PC-9 (cell line): Measurements from ENCODE around the gene NFIA. TPM values are rescaled to one million over a fixed set of nuclear protein-coding genes. Genes with fewer than 3 reads are reported as not detected.

Experiments used
- BruUV-seq: library from RNA; stranded (reverse); fragments of 400-500 nt; replicated peaks from 2 replicates; lab custom pipeline; 2021; lab: Mats Ljungman, UMichigan
- CTCF ChIA-PET: fragments of 300-600 bp; sonication (Branson Sonifier 250); formaldehyde crosslinking; loops from one replicate; lab custom pipeline; 2022; ENCODE audit warnings: antibody characterized with exemption; lab: Charles Lee
- POLR2A ChIA-PET: fragments of 300-600 bp; sonication (Branson Sonifier 250); formaldehyde crosslinking; loops from one replicate; lab custom pipeline; 2022; ENCODE audit warnings: antibody characterized with exemption; ENCODE audit not compliant: unreplicated experiment; lab: Charles Lee
- DNase-seq, 2 experiments: peaks; one replicate each; pipeline versions ENCODE4 v3.0.0 to v3.0.0-alpha.2; 2015 to 2022; ENCODE audit warnings: mixed read lengths in 1 of 2
- H2AFZ ChIP-seq: fragments of 200-600 bp; sonication (generic); 2 replicates; pipeline ENCODE4 v1.8.1; 2017; ENCODE audit warnings: antibody characterized with exemption
- H3F3A ChIP-seq: fragments of 200-600 bp; sonication (generic); 2 replicates; pipeline ENCODE4 v1.8.1; 2017; ENCODE audit warnings: antibody characterized with exemption, mild to moderate bottlenecking, low read depth; ENCODE audit not compliant: insufficient read depth
- H3K27ac ChIP-seq: fragments of 200-600 bp; sonication (generic); 2 replicates; pipeline ENCODE4 v1.6.1; 2016; ENCODE audit warnings: mixed run types
- H3K27me3 ChIP-seq: fragments of 200-600 bp; sonication (generic); 2 replicates; pipeline ENCODE4 v1.6.1; 2016; ENCODE audit warnings: low read depth, mixed run types; ENCODE audit not compliant: insufficient read depth
- H3K36me3 ChIP-seq: fragments of 200-600 bp; sonication (generic); 2 replicates; pipeline ENCODE4 v1.6.1; 2016; ENCODE audit warnings: low read depth, mixed run types
- H3K4me1 ChIP-seq: fragments of 200-600 bp; sonication (generic); replicated peaks from 2 replicates; pipeline ENCODE4 v1.6.1; 2016; ENCODE audit warnings: mixed run types; ENCODE audit not compliant: insufficient read depth
- H3K4me2 ChIP-seq: fragments of 200-600 bp; sonication (generic); 2 replicates; pipeline ENCODE4 v1.6.1; 2017; ENCODE audit warnings: mixed run types
- H3K4me3 ChIP-seq: fragments of 200-600 bp; sonication (generic); 2 replicates; pipeline ENCODE4 v1.6.1; 2016; ENCODE audit warnings: mixed run types
- H3K79me2 ChIP-seq: fragments of 200-600 bp; sonication (generic); 2 replicates; pipeline ENCODE4 v1.6.1; 2017; ENCODE audit warnings: low read depth, mixed run types
- H3K9me2 ChIP-seq: fragments of 200-600 bp; sonication (generic); 2 replicates; pipeline ENCODE4 v1.8.1; 2017; ENCODE audit warnings: mild to moderate bottlenecking; ENCODE audit not compliant: insufficient read depth
- H3K9me3 ChIP-seq: fragments of 200-600 bp; sonication (generic); 2 replicates; pipeline ENCODE4 v1.8.1; 2016; ENCODE audit warnings: low read depth; ENCODE audit not compliant: insufficient read depth
- H4K20me1 ChIP-seq: fragments of 200-600 bp; sonication (generic); 2 replicates; pipeline ENCODE4 v1.8.1; 2017; ENCODE audit not compliant: insufficient read depth
- EZH2 ChIP-seq: fragments of 200-600 bp; sonication (generic); IDR thresholded peaks from 2 replicates; pipeline ENCODE4 v1.8.0; 2017; ENCODE audit warnings: antibody characterized with exemption, low read depth
- intact Hi-C: fragments of 100-400 bp; cut with micrococcal nuclease; formaldehyde crosslinking; loops from one replicate; pipeline ENCODE4 v1.10.0; 2022; ENCODE audit not compliant: unreplicated experiment
- total RNA-seq: library from RNA; stranded (reverse); gene quantifications from 2 replicates; pipeline ENCODE4 v1.2.3, GENCODE V29; 2021
- TF ChIP-seq, protein P1 (sequence below): fragments of 200-600 bp; sonication (generic); conservative IDR thresholded peaks from 2 replicates; pipeline ENCODE4 v1.6.1; 2017; ENCODE audit warnings: mixed run types, antibody characterized with exemption, mild to moderate bottlenecking, moderate library complexity

The NFIA gene
- total RNA-seq, 1 experiment from 2014 or later = 26.7 TPM

DNA sequence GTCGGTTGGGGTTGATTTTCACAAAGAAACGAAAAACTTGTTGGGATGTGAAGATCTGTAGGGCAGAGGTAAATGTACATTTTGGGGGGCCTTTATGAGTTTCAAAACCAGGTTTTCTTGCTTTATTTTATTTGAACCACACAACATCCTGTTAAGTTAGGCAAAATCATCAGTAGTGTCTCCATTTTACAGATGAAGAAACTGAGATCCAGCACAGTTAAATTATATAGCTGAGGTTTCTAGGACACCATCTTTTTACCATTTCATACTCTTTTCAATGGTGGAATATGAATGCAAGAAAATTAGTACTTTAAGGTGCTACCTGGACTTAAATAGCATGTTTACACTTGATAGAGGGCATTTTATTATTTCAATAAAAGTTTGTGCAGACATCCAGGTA lies 187.7 kb downstream of the NFIA start:
- POLR2A ChIA-PET = no interaction called here
- DNase-seq = no peak
- no peaks in the 10 kb centered on the region for H3K27me3 ChIP-seq
- no peak overlapping the region for H3K27ac ChIP-seq
- CTCF ChIA-PET = no interaction called here
- H3K79me2 ChIP-seq = peaks cover 5% of the 10 kb centered on the region; the same call in 1 of the 2 replicates
- H3K36me3 ChIP-seq = no peaks in the 10 kb centered on the region
- H3K4me3 ChIP-seq = no peak overlapping the region
- no peak overlapping the region for H3K4me2 ChIP-seq
- H3K9me3 ChIP-seq = no peaks in the 10 kb centered on the region
- H2AFZ ChIP-seq = no peak overlapping the region
- peaks cover 3% of the 10 kb centered on the region; the same call in 1 of the 2 replicates for H3F3A ChIP-seq
- H3K9me2 ChIP-seq = no peaks in the 10 kb centered on the region
- TF ChIP-seq, protein P1, sequence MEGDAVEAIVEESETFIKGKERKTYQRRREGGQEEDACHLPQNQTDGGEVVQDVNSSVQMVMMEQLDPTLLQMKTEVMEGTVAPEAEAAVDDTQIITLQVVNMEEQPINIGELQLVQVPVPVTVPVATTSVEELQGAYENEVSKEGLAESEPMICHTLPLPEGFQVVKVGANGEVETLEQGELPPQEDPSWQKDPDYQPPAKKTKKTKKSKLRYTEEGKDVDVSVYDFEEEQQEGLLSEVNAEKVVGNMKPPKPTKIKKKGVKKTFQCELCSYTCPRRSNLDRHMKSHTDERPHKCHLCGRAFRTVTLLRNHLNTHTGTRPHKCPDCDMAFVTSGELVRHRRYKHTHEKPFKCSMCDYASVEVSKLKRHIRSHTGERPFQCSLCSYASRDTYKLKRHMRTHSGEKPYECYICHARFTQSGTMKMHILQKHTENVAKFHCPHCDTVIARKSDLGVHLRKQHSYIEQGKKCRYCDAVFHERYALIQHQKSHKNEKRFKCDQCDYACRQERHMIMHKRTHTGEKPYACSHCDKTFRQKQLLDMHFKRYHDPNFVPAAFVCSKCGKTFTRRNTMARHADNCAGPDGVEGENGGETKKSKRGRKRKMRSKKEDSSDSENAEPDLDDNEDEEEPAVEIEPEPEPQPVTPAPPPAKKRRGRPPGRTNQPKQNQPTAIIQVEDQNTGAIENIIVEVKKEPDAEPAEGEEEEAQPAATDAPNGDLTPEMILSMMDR = no peak
- TF ChIP-seq EZH2 = no peak
- H3K4me1 ChIP-seq = 0 out of 2 replicates have a peak, but pooled peaks cover 3% of the 10 kb centered on the region
- no TSS peak for BruUV-seq
- no peaks in the 10 kb centered on the region; the same call in 1 of the 2 replicates for H4K20me1 ChIP-seq
- intact Hi-C loops = no loop called here

DNA sequence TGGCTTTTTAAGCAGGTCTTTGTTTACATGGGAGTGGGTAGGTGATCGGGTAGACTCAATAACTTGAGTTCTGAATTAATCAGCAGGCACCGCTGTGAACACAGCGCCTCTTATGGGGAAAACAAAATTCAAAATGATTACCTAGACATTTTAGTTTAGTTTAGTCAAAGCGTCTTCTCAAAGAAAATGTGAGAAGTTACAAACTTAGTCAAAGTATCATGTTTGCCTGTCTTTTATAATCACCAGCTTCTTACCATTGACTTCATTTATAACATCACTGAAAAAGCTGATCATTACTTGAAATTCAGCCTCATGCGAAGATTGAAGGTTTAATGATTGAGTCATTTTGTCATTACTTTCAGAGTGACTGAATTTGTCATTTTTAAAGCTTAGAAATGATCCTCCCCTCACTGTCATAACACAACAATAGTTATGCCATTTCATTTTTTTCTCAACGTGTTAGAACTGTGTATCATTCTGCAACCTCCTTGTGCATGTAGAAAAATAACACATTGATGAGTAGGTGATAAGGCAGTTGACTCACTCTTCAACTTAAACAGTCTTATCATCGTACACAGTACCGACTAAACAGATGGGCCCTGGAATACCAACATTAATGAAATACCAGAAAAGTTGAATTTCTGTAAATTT lies 188.5 kb downstream of the NFIA start:
- H3K36me3 ChIP-seq = no peaks in the 10 kb centered on the region
- H3K9me3 ChIP-seq = no peaks in the 10 kb centered on the region
- POLR2A ChIA-PET = no interaction called here
- peaks cover 3% of the 10 kb centered on the region; the same call in 1 of the 2 replicates for H3F3A ChIP-seq
- H3K27me3 ChIP-seq = no peaks in the 10 kb centered on the region
- no peak overlapping the region for H3K27ac ChIP-seq
- intact Hi-C loops = no loop called here
- TF ChIP-seq, protein P1 = no peak
- TF ChIP-seq EZH2 = no peak
- CTCF ChIA-PET = interaction anchor here (0.6 kb wide), 1 partner anchor 14 kb away, joined by 3 read pairs; no protein-coding TSS in a partner anchor
- no peaks in the 10 kb centered on the region; the same call in 1 of the 2 replicates for H4K20me1 ChIP-seq
- no peaks in the 10 kb centered on the region for H3K9me2 ChIP-seq
- no peak overlapping the region for H3K4me3 ChIP-seq
- no TSS peak for BruUV-seq
- no peak for DNase-seq
- 0 out of 2 replicates have a peak, but pooled peaks cover 3% of the 10 kb centered on the region for H3K4me1 ChIP-seq
- H2AFZ ChIP-seq = no peak overlapping the region
- no peak overlapping the region for H3K4me2 ChIP-seq
- H3K79me2 ChIP-seq = peaks cover 5% of the 10 kb centered on the region; the same call in 1 of the 2 replicates

DNA sequence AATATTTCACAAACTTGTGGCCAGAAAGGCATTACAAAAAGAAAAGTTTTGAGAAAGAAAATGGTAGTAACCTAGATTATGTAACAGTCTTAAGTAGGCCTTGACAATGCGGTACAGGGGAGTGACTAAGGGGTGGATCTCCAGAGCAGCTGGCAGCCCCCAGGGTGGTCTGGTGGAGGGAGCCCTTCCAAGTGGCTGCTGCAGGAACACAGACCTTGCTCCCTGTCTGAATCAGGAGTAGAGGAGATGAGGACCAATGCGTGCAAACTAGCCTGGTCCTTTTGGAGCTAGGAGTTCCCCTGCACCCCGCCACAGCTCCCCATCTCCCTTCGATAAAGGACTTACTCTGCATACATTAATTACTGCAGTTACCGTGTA lies 189.0 kb downstream of the NFIA start:
- no peak overlapping the region for H3K4me3 ChIP-seq
- DNase-seq = no peak
- H3F3A ChIP-seq = peaks cover 3% of the 10 kb centered on the region; the same call in 1 of the 2 replicates
- no peak overlapping the region for H3K4me2 ChIP-seq
- TF ChIP-seq, protein P1 = no peak
- no peak for TF ChIP-seq EZH2
- no peak overlapping the region for H3K27ac ChIP-seq
- intact Hi-C loops = no loop called here
- H3K4me1 ChIP-seq = 0 out of 2 replicates have a peak, but pooled peaks cover 3% of the 10 kb centered on the region
- H3K79me2 ChIP-seq = peaks cover 5% of the 10 kb centered on the region; the same call in 1 of the 2 replicates
- H3K27me3 ChIP-seq = no peaks in the 10 kb centered on the region
- CTCF ChIA-PET = interaction anchor here (0.6 kb wide), 1 partner anchor 14 kb away, joined by 3 read pairs; no protein-coding TSS in a partner anchor
- BruUV-seq = no TSS peak
- no peaks in the 10 kb centered on the region for H3K9me2 ChIP-seq
- H2AFZ ChIP-seq = no peak overlapping the region
- no peaks in the 10 kb centered on the region; the same call in 1 of the 2 replicates for H4K20me1 ChIP-seq
- H3K36me3 ChIP-seq = no peaks in the 10 kb centered on the region
- H3K9me3 ChIP-seq = no peaks in the 10 kb centered on the region
- POLR2A ChIA-PET = no interaction called here
